Heart left ventricle (tissue), 16 donors: Measurements from ENCODE around the gene SCUBE2. TPM values are rescaled to one million over a fixed set of nuclear protein-coding genes. Genes with fewer than 3 reads are reported as not detected.

ENCODE experiments used
- ATAC-seq, 4 donors: fragments of 200-7000 bp; cut with Tn5 transposase; one replicate each; pipeline ENCODE4 v1.9.1; 2020 to 2022; ENCODE audit warnings: moderate library complexity in 4 of 4, mild to moderate bottlenecking in 3 of 4, moderate number of reproducible peaks in 1 of 4
- DNase-seq, 5 donors: peaks; one replicate each; pipeline ENCODE4 v3.0.0-alpha.2; 2020
- H3K27ac ChIP-seq, 12 donors: fragments of 200-600 bp; sonication (generic) in 4 of 12; one replicate each; pipeline versions ENCODE4 v1.5.0 to v1.8.0; 2016 to 2022; ENCODE audit warnings: mild to moderate bottlenecking in 2 of 12
- H3K27me3 ChIP-seq, 9 donors: fragments of 200-600 bp; sonication (generic) in 2 of 9; one replicate each; pipeline versions ENCODE4 v1.5.1 to v1.8.0; 2016 to 2022; ENCODE audit warnings: mild to moderate bottlenecking in 3 of 9
- H3K36me3 ChIP-seq, 9 donors: fragments of 200-600 bp; sonication (generic) in 2 of 9; one replicate each; pipeline versions ENCODE4 v1.5.0 to v1.8.0; 2018 to 2022; ENCODE audit warnings: mild to moderate bottlenecking in 2 of 9
- H3K4me1 ChIP-seq, 12 donors: fragments of 200-600 bp; sonication (generic) in 4 of 12; one replicate each; pipeline versions ENCODE4 v1.5.0 to v1.8.0; 2016 to 2022; ENCODE audit warnings: mild to moderate bottlenecking in 3 of 12
- H3K4me3 ChIP-seq, 12 donors: fragments of 200-600 bp; sonication (generic) in 4 of 12; one replicate each; pipeline versions ENCODE4 v1.5.0 to v1.8.0; 2017 to 2022; ENCODE audit warnings: mild to moderate bottlenecking in 9 of 12, moderate library complexity in 4 of 12
- H3K9me3 ChIP-seq, 12 donors: fragments of 200-600 bp; sonication (generic) in 4 of 12; one replicate each; pipeline versions ENCODE4 v1.5.0 to v1.8.0; 2016 to 2022; ENCODE audit warnings: mild to moderate bottlenecking in 1 of 12
- CTCF ChIP-seq, 12 donors: fragments of 200-600 bp; sonication (generic) in 4 of 12; IDR thresholded peaks; one replicate each; pipeline versions ENCODE4 v1.5.0 to v1.8.0; 2018 to 2022; ENCODE audit warnings: antibody characterized with exemption in 12 of 12, mild to moderate bottlenecking in 5 of 12
- POLR2A ChIP-seq, 2 donors: fragments of 450-650 bp; IDR thresholded peaks; one replicate each; pipeline ENCODE4 v1.6.1; 2017; ENCODE audit warnings: antibody characterized with exemption in 2 of 2, mild to moderate bottlenecking in 2 of 2, moderate library complexity in 2 of 2
- WGBS, 4 donors: extraction: QIAGEN DNeasy Blood & Tissue Kit in 2 of 4; methylation state at CpG; one replicate each; pipeline versions ENCODE4 v1.1.5 to v1.1.7; 2013 to 2018; 5-methylcytosine and 5-hydroxymethylcytosine counted together
- intact Hi-C, 10 donors: fragments of 100-400 bp; cut with DNase I; formaldehyde crosslinking; loops; one replicate each; pipeline versions ENCODE4 v1.11.1 to v1.14.2; 2022
- polyA plus RNA-seq, 2 donors: library from polyadenylated mRNA; stranded (reverse); fragments of 200-250 nt; gene quantifications; one replicate each; pipeline ENCODE4 v1.2.3, GENCODE V29; 2013
- total RNA-seq, 9 donors: library from RNA; depleted of rRNA in 2 of 9; stranded (reverse); fragments of >200 nt in 2 of 9; fragmentation: NEBNext Ultra II Directional in 3 of 9; extraction: Animal tissue kit (Norgen Biotek cat#: 25700) in 3 of 9; gene quantifications; one replicate each; pipeline versions ENCODE4 v1.1.0 to v1.2.4, GENCODE V29; 2016 to 2023
- donor health status: ischemic (EF 13 %, LVEDD 7.1; RV severe dilation, severe dysfunction).
- donor health status: healthy with polysubstance abuse.
- donor health status: DM: no; HTN: yes; CAD: no.
- donor health status: DM: no; HTN: no; CAD: no.
- donor health status: ischemic (EF 25% LVEDD 6.9; RV normal size, moderate dysfunction).
- donor health status: ischemic (EF 25% LVEDD 5.7; RV mildly dilated, moderate dysfunction).
- donor health status: healthy.
- donor health status: DM: yes; HTN: yes; CAD: no.
- donor health status: ischemic (EF 35%, LVEDD 5.7; RV mildly dilated, moderate dysfunction).
- donor health status: nonischemic (EF 11% LVEDD 7.7; RV severe dilation, severe dysfunction).
- donor health status: DM: yes; HTN: yes; CAD: no.
- donor health status: PGD.
- donor health status: ischemic (EF 29% LVEDD 5.4; RV normal size, mild dysfunction).
- donor health status: nonischemic (EF 23%, LVEDD 6.1; RV moderate dilation, normal function).

Gene SCUBE2
- total and polyA plus RNA-seq, 11 donors, result 0.08 to 4.3 (median 0.83) TPM

- no peaks in the 10 kb centered on the region for H3K36me3 ChIP-seq
- peaks cover 0 to 15% (median 0%) of the 10 kb centered on the region in 12 donors for H3K4me1 ChIP-seq
- peaks cover 0 to 44% (median 7%) of the 10 kb centered on the region in 9 donors for H3K27me3 ChIP-seq
- intact Hi-C loops, result no loop called here
- H3K27ac ChIP-seq, result no peak overlapping the region
- TF ChIP-seq CTCF (IDR thresholded peaks at IDR 0.05), result no peak
- no peak for TF ChIP-seq POLR2A (IDR thresholded peaks at IDR 0.05)
- H3K4me3 ChIP-seq, result peak overlapping the region in 9 of 12 donors; percentile 26 to 68 (median 58)
- no peaks in the 10 kb centered on the region for H3K9me3 ChIP-seq
- WGBS, 4 donors, result 81 to 86% (median 82%) methylated on average over 4 of the region's 4 CpGs
- DNase-seq (no peak), ATAC-seq (no peak)
Measured at GRCh38 chr11:9092072-9092471, 673 bp upstream of the SCUBE2 start.

- H3K4me1 ChIP-seq, result peaks cover 0 to 15% (median 0%) of the 10 kb centered on the region in 12 donors
- no peaks in the 10 kb centered on the region for H3K36me3 ChIP-seq
- H3K9me3 ChIP-seq, result no peaks in the 10 kb centered on the region
- H3K4me3 ChIP-seq, result peak overlapping the region; percentile 37 to 68 (median 58)
- ATAC-seq (no peak), DNase-seq (no peak)
- H3K27me3 ChIP-seq, result peaks cover 0 to 44% (median 7%) of the 10 kb centered on the region in 9 donors
- intact Hi-C loops, result no loop called here
- 37 to 59% (median 48%) methylated on average over 14 to 20 of the region's 20 CpGs for WGBS, 4 donors
- peak overlapping the region in 3 of 12 donors; percentile 5 to 32 (median 29) for H3K27ac ChIP-seq
- TF ChIP-seq CTCF (IDR thresholded peaks at IDR 0.05), result no peak
- TF ChIP-seq POLR2A (IDR thresholded peaks at IDR 0.05), result no peak
Measured at GRCh38 chr11:9090488-9091043, 833 bp downstream of the SCUBE2 start.

- no peaks in the 10 kb centered on the region for H3K9me3 ChIP-seq
- no peaks in the 10 kb centered on the region for H3K36me3 ChIP-seq
- WGBS, 4 donors, result 91 to 100% (median 95%) methylated on average over 4 to 6 of the region's 6 CpGs
- H3K4me3 ChIP-seq, result no peak overlapping the region
- peaks cover 0 to 15% (median 0%) of the 10 kb centered on the region in 12 donors for H3K4me1 ChIP-seq
- intact Hi-C loops, result no loop called here
- DNase-seq (no peak), ATAC-seq (no peak)
- no peak for TF ChIP-seq POLR2A (IDR thresholded peaks at IDR 0.05)
- H3K27me3 ChIP-seq, result peaks cover 0 to 44% (median 7%) of the 10 kb centered on the region in 9 donors
- no peak overlapping the region for H3K27ac ChIP-seq
Measured at GRCh38 chr11:9089636-9090035, 1.8 kb downstream of the SCUBE2 start.

- Histone ChIP-seq H3K4me1 (peaks cover 0 to 15% (median 0%) of the 10 kb centered on the region in 12 donors), H3K9me3 (no peaks in the 10 kb centered on the region), H3K27ac (no peak overlapping the region), H3K27me3 (peaks cover 0 to 44% (median 7%) of the 10 kb centered on the region in 9 donors), H3K4me3 (no peak overlapping the region), H3K36me3 (no peaks in the 10 kb centered on the region)
- ATAC-seq (no peak), DNase-seq (no peak)
- no peak for TF ChIP-seq CTCF (IDR thresholded peaks at IDR 0.05)
- TF ChIP-seq POLR2A (IDR thresholded peaks at IDR 0.05), result no peak
- WGBS, 4 donors, result 70 to 94% (median 91%) methylated on average over 3 of the region's 3 CpGs
- intact Hi-C loops, result no loop called here
Measured at GRCh38 chr11:9089061-9089460, 2.3 kb downstream of the SCUBE2 start.

GRCh38 chr11:9082575-9082974 is 8.8 kb downstream of the SCUBE2 start:
- Histone ChIP-seq H3K9me3 (no peaks in the 10 kb centered on the region), H3K27me3 (no peaks in the 10 kb centered on the region), H3K36me3 (no peaks in the 10 kb centered on the region), H3K27ac (no peak overlapping the region), H3K4me1 (no peaks in the 10 kb centered on the region), H3K4me3 (no peak overlapping the region)
- WGBS, 4 donors, result 95 to 97% (median 95%) methylated on average over 4 of the region's 4 CpGs
- TF ChIP-seq POLR2A (IDR thresholded peaks at IDR 0.05) (no peak), CTCF (IDR thresholded peaks at IDR 0.05) (no peak)
- intact Hi-C loops, result no loop called here
- ATAC-seq (no peak), DNase-seq (no peak)
